ENCODE data around the gene PPL.
"Not testable (repeated sequence)": the region's sequence is repeated elsewhere in the genome, so short reads cannot be mapped to it uniquely, and the experiment has no call there.

The PPL gene

GRCh38 chr16:4976079-4976478, 39.1 kb upstream of the PPL start:
- Histone ChIP-seq H3K36me3 (ENCODE audit: insufficient read depth, low read length) (no peaks in the 10 kb centered on the region), H3K4me1 (ENCODE audit: control insufficient read depth, insufficient read depth, low read length, unreplicated experiment) (no peaks in the 10 kb centered on the region), H2AFZ (ENCODE audit: low read length, unreplicated experiment) (no peak overlapping the region), H3K27me3 (ENCODE audit: insufficient read depth, low read length) (peaks cover 16% of the 10 kb centered on the region; the same call in 1 of the 2 replicates), H3K4me3 (ENCODE audit: low read depth, low read length) (no peak overlapping the region), H3K79me2 (ENCODE audit: control insufficient read depth, insufficient read depth, low read length, unreplicated experiment) (no peaks in the 10 kb centered on the region), H3K27ac (ENCODE audit: low read depth, low read length) (no peak overlapping the region)

GRCh38 chr16:4972938-4973587, 36.1 kb upstream of the PPL start:
- peaks cover 12% of the 10 kb centered on the region; the same call in 1 of the 2 replicates for H3K27me3 ChIP-seq (ENCODE audit: insufficient read depth, low read length)
- no peaks in the 10 kb centered on the region for H3K4me1 ChIP-seq (ENCODE audit: control insufficient read depth, insufficient read depth, low read length, unreplicated experiment)

GRCh38 chr16:4970010-4970409, 33.1 kb upstream of the PPL start:
- Histone ChIP-seq H3K27me3 (ENCODE audit: insufficient read depth, low read length) (peaks cover 12% of the 10 kb centered on the region; the same call in 1 of the 2 replicates), H3K27ac (ENCODE audit: low read depth, low read length) (no peak overlapping the region), H2AFZ (ENCODE audit: low read length, unreplicated experiment) (no peak overlapping the region), H3K36me3 (ENCODE audit: insufficient read depth, low read length) (no peaks in the 10 kb centered on the region), H3K79me2 (ENCODE audit: control insufficient read depth, insufficient read depth, low read length, unreplicated experiment) (no peaks in the 10 kb centered on the region), H3K4me3 (ENCODE audit: low read depth, low read length) (no peak overlapping the region), H3K4me1 (ENCODE audit: control insufficient read depth, insufficient read depth, low read length, unreplicated experiment) (no peaks in the 10 kb centered on the region)

More at GRCh38 chr16:4972938-4973587, 36.1 kb upstream of the PPL start:
- no peak overlapping the region for H3K27ac ChIP-seq (ENCODE audit: low read depth, low read length)
- H2AFZ ChIP-seq (ENCODE audit: low read length, unreplicated experiment) = no peak overlapping the region
- no peak overlapping the region for H3K4me3 ChIP-seq (ENCODE audit: low read depth, low read length)
- no peaks in the 10 kb centered on the region for H3K79me2 ChIP-seq (ENCODE audit: control insufficient read depth, insufficient read depth, low read length, unreplicated experiment)
- H3K36me3 ChIP-seq (ENCODE audit: insufficient read depth, low read length) = no peaks in the 10 kb centered on the region

GRCh38 chr16:4968879-4969483, 32.0 kb upstream of the PPL start:
- Histone ChIP-seq H3K27ac (ENCODE audit: low read depth, low read length) (no peak overlapping the region), H3K4me1 (ENCODE audit: control insufficient read depth, insufficient read depth, low read length, unreplicated experiment) (no peaks in the 10 kb centered on the region), H3K27me3 (ENCODE audit: insufficient read depth, low read length) (peaks cover 12% of the 10 kb centered on the region; the same call in 1 of the 2 replicates), H3K79me2 (ENCODE audit: control insufficient read depth, insufficient read depth, low read length, unreplicated experiment) (no peaks in the 10 kb centered on the region), H2AFZ (ENCODE audit: low read length, unreplicated experiment) (no peak overlapping the region), H3K36me3 (ENCODE audit: insufficient read depth, low read length) (no peaks in the 10 kb centered on the region), H3K4me3 (ENCODE audit: low read depth, low read length) (no peak overlapping the region)

GRCh38 chr16:4968278-4968677, 31.3 kb upstream of the PPL start:
- not testable (repeated sequence) for H3K79me2 ChIP-seq (ENCODE audit: control insufficient read depth, insufficient read depth, low read length, unreplicated experiment); H2AFZ ChIP-seq (ENCODE audit: low read length, unreplicated experiment); H3K4me3 ChIP-seq (ENCODE audit: low read depth, low read length); H3K27ac ChIP-seq (ENCODE audit: low read depth, low read length); H3K4me1 ChIP-seq (ENCODE audit: control insufficient read depth, insufficient read depth, low read length, unreplicated experiment); H3K36me3 ChIP-seq (ENCODE audit: insufficient read depth, low read length)
- H3K27me3 ChIP-seq (ENCODE audit: insufficient read depth, low read length) = peaks cover 12% of the 10 kb centered on the region; the same call in 1 of the 2 replicates

- no peaks in the 10 kb centered on the region for H3K36me3 ChIP-seq (ENCODE audit: insufficient read depth, low read length)
- H3K27me3 ChIP-seq (ENCODE audit: insufficient read depth, low read length) = peaks cover 6% of the 10 kb centered on the region; the same call in 1 of the 2 replicates
- no peaks in the 10 kb centered on the region for H3K79me2 ChIP-seq (ENCODE audit: control insufficient read depth, insufficient read depth, low read length, unreplicated experiment)
- H3K27ac ChIP-seq (ENCODE audit: low read depth, low read length) = no peak overlapping the region
- H2AFZ ChIP-seq (ENCODE audit: low read length, unreplicated experiment) = no peak overlapping the region
- H3K4me3 ChIP-seq (ENCODE audit: low read depth, low read length) = no peak overlapping the region
- H3K4me1 ChIP-seq (ENCODE audit: control insufficient read depth, insufficient read depth, low read length, unreplicated experiment) = no peaks in the 10 kb centered on the region
Observed at GRCh38 chr16:4966736-4967453, 29.9 kb upstream of the PPL start.

- peaks cover 28% of the 10 kb centered on the region for H3K27me3 ChIP-seq (ENCODE audit: insufficient read depth, low read length)
- H3K4me3 ChIP-seq (ENCODE audit: low read depth, low read length); H2AFZ ChIP-seq (ENCODE audit: low read length, unreplicated experiment); H3K4me1 ChIP-seq (ENCODE audit: control insufficient read depth, insufficient read depth, low read length, unreplicated experiment); H3K36me3 ChIP-seq (ENCODE audit: insufficient read depth, low read length); H3K27ac ChIP-seq (ENCODE audit: low read depth, low read length); H3K79me2 ChIP-seq (ENCODE audit: control insufficient read depth, insufficient read depth, low read length, unreplicated experiment): not testable (repeated sequence)
Observed at GRCh38 chr16:4963527-4963926, 26.6 kb upstream of the PPL start.

- Histone ChIP-seq H3K4me3 (ENCODE audit: low read depth, low read length) (no peak overlapping the region), H3K27me3 (ENCODE audit: insufficient read depth, low read length) (peaks cover 29% of the 10 kb centered on the region), H2AFZ (ENCODE audit: low read length, unreplicated experiment) (no peak overlapping the region), H3K27ac (ENCODE audit: low read depth, low read length) (no peak overlapping the region), H3K79me2 (ENCODE audit: control insufficient read depth, insufficient read depth, low read length, unreplicated experiment) (no peaks in the 10 kb centered on the region), H3K36me3 (ENCODE audit: insufficient read depth, low read length) (no peaks in the 10 kb centered on the region), H3K4me1 (ENCODE audit: control insufficient read depth, insufficient read depth, low read length, unreplicated experiment) (peaks cover 4% of the 10 kb centered on the region)
Observed at GRCh38 chr16:4962716-4963115, 25.8 kb upstream of the PPL start.

GRCh38 chr16:4960579-4960978, 23.6 kb upstream of the PPL start:
- no peak overlapping the region for H3K4me3 ChIP-seq (ENCODE audit: low read depth, low read length)
- no peak overlapping the region for H3K27ac ChIP-seq (ENCODE audit: low read depth, low read length)
- no peak overlapping the region for H2AFZ ChIP-seq (ENCODE audit: low read length, unreplicated experiment)
- H3K4me1 ChIP-seq (ENCODE audit: control insufficient read depth, insufficient read depth, low read length, unreplicated experiment) = peaks cover 7% of the 10 kb centered on the region
- peaks cover 29% of the 10 kb centered on the region for H3K27me3 ChIP-seq (ENCODE audit: insufficient read depth, low read length)
- no peaks in the 10 kb centered on the region for H3K36me3 ChIP-seq (ENCODE audit: insufficient read depth, low read length)
- H3K79me2 ChIP-seq (ENCODE audit: control insufficient read depth, insufficient read depth, low read length, unreplicated experiment) = no peaks in the 10 kb centered on the region

- Histone ChIP-seq H3K36me3 (ENCODE audit: insufficient read depth, low read length) (no peaks in the 10 kb centered on the region), H3K79me2 (ENCODE audit: control insufficient read depth, insufficient read depth, low read length, unreplicated experiment) (no peaks in the 10 kb centered on the region), H2AFZ (ENCODE audit: low read length, unreplicated experiment) (no peak overlapping the region), H3K27ac (ENCODE audit: low read depth, low read length) (no peak overlapping the region), H3K27me3 (ENCODE audit: insufficient read depth, low read length) (peaks cover 29% of the 10 kb centered on the region), H3K4me3 (ENCODE audit: low read depth, low read length) (peak overlapping the region; percentile 63), H3K4me1 (ENCODE audit: control insufficient read depth, insufficient read depth, low read length, unreplicated experiment) (peaks cover 7% of the 10 kb centered on the region)
Observed at GRCh38 chr16:4958510-4959438, 21.8 kb upstream of the PPL start.

Measured in ACC112 (cell line).